K562 (cell line): Measurements from ENCODE around the gene USP4.

Source experiments
- CBFB ChIP-seq: sonication (generic); formaldehyde crosslinking; IDR thresholded peaks from 2 replicates; pipeline ENCODE4 v1.4.0; 2020; ENCODE audit warnings: mild to moderate bottlenecking, missing genetic modification reagents
- E2F1 ChIP-seq: sonication (generic); formaldehyde crosslinking; IDR thresholded peaks from 2 replicates; pipeline ENCODE4 v1.8.1; 2023; ENCODE audit warnings: mild to moderate bottlenecking, missing genetic modification reagents, moderate library complexity
- JUN ChIP-seq, 2 experiments: sonication (generic) in 1 of 2; formaldehyde crosslinking in 1 of 2; IDR thresholded peaks; 2 replicates each; pipeline versions ENCODE4 v1.6.1 to v1.8.0; 2012 to 2022; ENCODE audit warnings: borderline replicate concordance in 2 of 2, mild to moderate bottlenecking in 2 of 2, improper control_type of control experiment in 1 of 2, low read depth in 1 of 2, low read length in 1 of 2, missing genetic modification reagents in 1 of 2
- JUNB ChIP-seq: fragments of 450-650 bp; formaldehyde crosslinking; conservative IDR thresholded peaks from 2 replicates; pipeline ENCODE4 v1.4.0; 2020; ENCODE audit warnings: mild to moderate bottlenecking
- MAZ ChIP-seq, 2 experiments: fragments of 450-650 bp in 1 of 2; sonication (generic) in 1 of 2; formaldehyde crosslinking; IDR thresholded peaks in 1 of 2; conservative IDR thresholded peaks in 1 of 2; 2 replicates each; pipeline versions ENCODE4 v1.4.0 to v1.5.0; 2020; ENCODE audit warnings: mild to moderate bottlenecking in 1 of 2, missing genetic modification reagents in 1 of 2
- MYC ChIP-seq, 2 experiments: fragments of 250-450 bp in 1 of 2; sonication (Bioruptor Pico) in 1 of 2; IDR thresholded peaks; 2 replicates each; pipeline versions ENCODE4 v1.5.1 to v1.6.1; 2012 to 2021; ENCODE audit warnings: low read depth in 2 of 2, borderline replicate concordance in 1 of 2, improper control_type of control experiment in 1 of 2, low read length in 1 of 2, mild to moderate bottlenecking in 1 of 2, moderate library complexity in 1 of 2
- NBN ChIP-seq: fragments of 450-650 bp; IDR thresholded peaks from 2 replicates; pipeline ENCODE4 v1.6.1; 2016; ENCODE audit warnings: low read depth, mild to moderate bottlenecking
- OTX1 ChIP-seq: fragments of 450-650 bp; formaldehyde crosslinking; IDR thresholded peaks from 2 replicates; pipeline ENCODE4 v1.4.0; 2022; ENCODE audit warnings: mild to moderate bottlenecking
- SAP30 ChIP-seq: fragments of 200-600 bp; sonication (generic); IDR thresholded peaks from 2 replicates; pipeline ENCODE4 v1.6.1; 2012; ENCODE audit warnings: borderline replicate concordance, low read depth, mild to moderate bottlenecking, moderate library complexity, low read length, control low read depth, inconsistent platforms; ENCODE audit not compliant: insufficient read depth, poor library complexity, severe bottlenecking
- SMARCA4 ChIP-seq: fragments of 450-650 bp; IDR thresholded peaks from 2 replicates; pipeline ENCODE4 v1.6.1; 2016
- USF2 ChIP-seq: sonication (generic); formaldehyde crosslinking; IDR thresholded peaks from 2 replicates; pipeline ENCODE4 v1.5.0; 2020; ENCODE audit warnings: missing genetic modification reagents
- ZBTB12 ChIP-seq: fragments of 250-450 bp; sonication (Bioruptor Pico); IDR thresholded peaks from 2 replicates; pipeline ENCODE4 v1.4.0; 2020

GRCh38 chr3:49271047-49271446 lies 68.8 kb downstream of the USP4 start:
- no peak for TF ChIP-seq USF2 (CRISPR knock-in tag)
- TF ChIP-seq SMARCA4: no peak
- TF ChIP-seq SAP30: no peak
- no peak for TF ChIP-seq E2F1
- TF ChIP-seq CBFB (CRISPR knock-in tag): no peak
- TF ChIP-seq ZBTB12 (CRISPR knock-in tag): no peak
- TF ChIP-seq MAZ (CRISPR knock-in tag; conservative IDR thresholded peaks at IDR 0.05 in 1 of 2, IDR thresholded peaks at IDR 0.05 in 1 of 2): no peak
- no peak for TF ChIP-seq JUN (IDR thresholded peaks at IDR 0.05; ENCODE audit: borderline replicate concordance, low read depth, low read length)
- no peak for TF ChIP-seq JUN (CRISPR knock-in tag; IDR thresholded peaks at IDR 0.05; ENCODE audit: borderline replicate concordance)
- TF ChIP-seq JUNB: no peak
- no peak for TF ChIP-seq MYC (IDR thresholded peaks at IDR 0.05; ENCODE audit: low read depth, low read length)
- TF ChIP-seq MYC (CRISPR knock-in tag; IDR thresholded peaks at IDR 0.05; ENCODE audit: borderline replicate concordance, low read depth): no peak
- no peak for TF ChIP-seq NBN
- no peak for TF ChIP-seq OTX1 (CRISPR knock-in tag)
